ENCODE results near the gene PEAK3.

The PEAK3 gene

DNA sequence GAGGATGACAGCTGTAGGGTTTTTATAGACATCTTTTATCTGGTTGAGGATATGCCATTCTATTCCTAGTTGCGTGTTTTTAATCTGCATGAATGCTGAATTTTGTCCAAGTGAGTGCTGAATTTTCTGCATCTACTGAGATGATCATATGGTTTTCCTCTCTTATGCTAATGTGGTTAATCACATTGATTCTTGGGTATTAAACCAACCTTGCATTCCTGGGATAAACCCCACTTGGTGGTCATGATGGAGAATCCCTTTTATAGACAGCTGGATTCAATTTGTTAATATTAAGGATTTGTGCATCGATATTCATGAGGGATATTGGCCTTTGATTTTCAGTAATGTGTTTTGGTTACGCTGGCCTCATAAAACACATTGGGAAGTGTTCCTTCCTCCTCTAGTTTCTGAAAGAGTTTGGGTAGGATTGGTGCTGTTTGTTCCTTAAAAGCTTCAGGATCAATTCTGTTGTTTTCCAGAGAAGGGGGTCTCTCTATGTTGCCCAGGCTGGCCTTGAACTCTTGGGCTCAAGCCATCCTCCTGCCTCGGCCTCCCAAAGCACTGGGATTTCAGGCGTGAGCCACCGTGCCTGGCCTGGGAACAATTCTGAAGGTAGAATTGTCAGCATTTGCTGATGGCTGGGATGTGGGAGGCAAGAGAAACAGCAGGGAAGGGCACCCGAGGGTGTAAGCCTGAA lies 33.3 kb upstream of the PEAK3 start:
- no peak for DNase-seq

DNA sequence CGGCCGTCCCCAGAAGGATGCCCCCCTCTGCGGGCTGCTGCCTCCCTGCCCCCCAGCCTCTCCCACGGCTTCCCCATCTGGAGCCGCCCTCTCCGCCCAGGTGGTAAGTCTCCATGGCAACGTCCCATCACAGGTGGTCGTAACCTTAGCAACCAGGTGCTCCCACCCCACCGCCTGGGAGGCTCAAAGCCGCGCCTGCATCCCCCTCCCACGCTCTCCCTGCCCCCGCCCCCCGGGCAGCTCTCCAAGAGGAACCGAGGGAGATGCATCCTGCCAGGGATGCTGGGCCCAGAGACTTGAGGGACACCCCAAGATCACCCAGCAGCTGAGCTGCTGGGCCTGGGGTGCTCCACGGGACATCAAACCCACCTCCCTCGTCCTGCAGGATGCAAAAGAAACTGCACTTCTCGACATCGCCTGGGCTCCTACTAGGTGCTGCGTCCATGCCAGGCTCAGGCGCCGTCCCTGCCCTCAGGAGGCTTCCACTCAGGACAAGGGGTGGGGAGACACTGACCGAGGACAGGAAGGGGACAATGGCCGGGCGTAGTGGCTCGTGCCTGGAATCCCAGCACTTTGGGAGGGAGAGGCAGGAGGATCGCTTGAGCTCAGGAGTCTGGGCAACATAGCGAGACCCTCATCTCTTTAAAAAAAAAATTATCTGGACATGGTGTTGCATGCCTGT lies 31.0 kb upstream of the PEAK3 start:
- DNase-seq: no peak

DNA sequence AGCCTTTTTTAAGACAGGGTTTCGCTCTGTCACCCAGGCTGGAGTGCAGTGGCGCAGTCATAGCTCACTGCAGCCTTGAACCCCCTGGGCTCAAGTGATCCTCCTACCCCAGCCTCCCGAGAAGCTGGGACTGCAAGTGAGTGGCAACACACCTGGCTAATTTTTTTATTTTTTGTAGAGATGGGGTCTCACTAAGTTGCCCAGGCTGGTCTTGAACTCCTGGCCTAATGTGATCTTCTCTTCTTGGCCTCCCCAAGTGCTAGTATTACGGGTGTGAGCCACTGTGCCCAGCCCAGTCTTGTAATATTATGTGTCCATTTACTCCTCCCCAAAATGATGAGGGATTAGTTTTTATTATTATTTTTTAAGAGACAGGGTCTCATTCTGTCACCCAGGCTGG lies 29.1 kb upstream of the PEAK3 start:
- no peak for DNase-seq

DNA sequence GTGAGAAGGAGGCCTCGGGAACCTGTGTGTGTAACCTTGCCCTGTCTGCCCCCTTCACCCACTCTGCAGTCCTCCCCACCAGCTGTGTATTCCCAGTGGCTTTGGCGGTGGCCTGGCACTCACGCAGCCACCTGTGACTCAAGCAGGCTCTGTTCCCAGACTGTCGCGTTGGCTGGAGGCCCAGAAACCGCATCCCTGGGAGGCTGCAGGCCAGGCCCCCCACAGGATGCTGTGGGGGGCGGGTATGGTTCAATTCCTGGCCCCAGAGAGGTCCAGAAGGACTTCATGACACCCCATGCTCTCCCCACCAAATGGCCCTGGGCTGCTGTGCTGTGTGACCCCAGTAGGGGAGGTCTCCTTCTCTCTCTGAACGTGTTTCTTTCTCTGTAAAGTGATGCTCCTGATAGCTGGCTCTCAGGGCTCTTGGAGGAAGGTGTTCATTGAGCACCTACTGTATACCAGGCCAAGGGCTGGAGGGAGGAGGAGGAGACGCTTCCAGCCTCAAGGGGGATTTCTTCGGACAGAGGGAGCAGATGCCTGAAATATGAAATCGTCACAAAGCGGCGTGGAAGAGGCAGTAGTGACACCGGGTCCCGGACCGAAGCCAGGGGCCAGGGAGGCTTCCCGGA lies 27.9 kb upstream of the PEAK3 start:
- DNase-seq: peak; percentile 6 to 54

DNA sequence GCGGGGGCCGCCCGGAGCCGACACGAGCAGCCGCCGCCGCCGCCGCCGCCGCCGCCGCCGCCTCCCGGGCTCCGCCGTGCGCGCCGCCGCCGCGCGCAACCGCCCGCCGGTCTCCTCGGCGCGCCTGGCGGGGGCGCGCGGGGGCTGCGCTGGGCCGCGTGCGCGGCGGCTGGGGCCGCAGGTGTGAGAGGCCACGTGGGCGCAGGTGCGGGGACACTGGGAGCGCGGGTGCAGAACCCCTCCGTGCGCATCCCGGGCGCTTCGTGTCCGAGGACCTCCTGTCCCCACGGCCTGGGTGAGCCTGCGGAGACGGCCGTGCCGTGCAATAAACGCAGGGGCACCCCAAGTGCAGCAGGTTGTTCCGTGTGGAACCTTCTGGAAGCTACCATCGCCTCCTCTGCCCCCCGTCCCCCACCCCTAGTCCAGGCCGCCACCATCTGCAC lies 26.2 kb upstream of the PEAK3 start, which contains the start of gene LINGO3:
TSS of gene LINGO3 (minus strand) at position 41 of the 443 bp plus-strand sequence. CDS start 16,378 bp downstream, outside the sequence.
- DNase-seq: no peak

DNA sequence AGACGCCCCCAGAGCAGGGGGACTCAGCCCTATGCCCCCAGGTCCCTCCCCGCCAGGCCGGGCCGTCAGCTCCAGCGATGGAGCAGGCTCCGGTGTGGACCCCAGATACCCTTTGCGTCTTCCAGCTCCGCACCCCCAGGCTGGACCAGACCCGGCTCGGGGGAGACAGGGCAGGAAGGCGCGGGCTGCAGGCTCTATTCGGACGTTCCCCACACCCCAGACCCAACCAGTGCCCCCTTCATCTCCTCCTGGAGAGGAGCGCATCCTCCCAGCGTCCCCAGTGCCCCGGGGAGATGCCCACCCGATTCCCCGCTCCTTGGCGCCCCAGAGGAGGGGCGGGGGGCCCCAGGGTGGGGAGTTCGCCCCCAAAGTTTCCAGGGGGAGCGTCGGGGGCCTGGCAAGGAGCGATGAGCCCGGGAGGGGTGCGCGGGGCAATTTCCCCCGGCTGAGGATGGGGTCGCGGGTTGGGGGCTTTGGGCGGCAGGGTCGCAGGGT lies 25.6 kb upstream of the PEAK3 start:
- no peak for DNase-seq

DNA sequence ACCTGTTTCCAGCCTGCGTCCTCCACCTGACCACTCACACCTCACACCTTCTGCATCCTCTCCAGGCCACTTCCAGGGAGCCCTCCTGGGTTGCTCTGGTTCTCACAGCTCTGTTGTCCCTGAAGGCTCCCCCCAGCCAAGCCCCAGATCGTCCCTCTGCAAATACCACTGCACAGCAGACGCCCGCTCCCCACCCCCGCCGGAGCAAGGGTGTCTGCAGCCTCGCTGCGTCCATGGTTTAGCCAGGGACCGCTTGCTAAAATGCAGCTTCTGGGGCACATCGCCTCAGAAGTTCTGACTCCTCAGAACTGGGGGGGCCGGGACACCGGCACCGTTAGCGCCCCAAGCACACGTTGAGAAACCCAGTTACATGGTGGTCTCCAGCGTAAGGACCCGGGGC lies 25.0 kb upstream of the PEAK3 start:
- DNase-seq: no peak

DNA sequence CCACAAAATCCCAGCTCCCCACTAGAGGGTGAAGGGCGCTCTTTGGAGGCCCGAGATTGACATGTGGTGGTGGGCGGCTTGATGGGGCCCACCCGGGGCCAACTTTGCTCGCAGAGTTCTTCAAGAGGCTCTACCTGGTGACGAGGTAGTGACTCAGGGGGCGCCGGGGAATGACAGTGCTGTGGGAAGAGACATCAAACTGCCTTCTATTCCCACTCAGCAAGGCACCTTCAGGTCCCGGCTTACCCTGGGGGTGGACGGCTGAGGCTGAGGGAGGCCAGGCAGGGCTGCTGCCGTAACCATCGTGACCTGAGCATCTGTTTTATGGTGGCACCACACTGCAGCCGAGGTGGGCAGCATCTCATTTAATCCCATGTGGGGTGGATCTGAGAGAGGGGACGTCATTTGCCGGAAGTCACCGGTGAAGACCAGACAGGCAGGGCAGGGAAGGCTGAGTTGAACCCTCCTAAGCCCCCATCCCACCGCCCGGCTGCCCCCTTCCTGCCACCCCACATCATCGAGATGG lies 24.4 kb upstream of the PEAK3 start:
- DNase-seq: no peak

DNA sequence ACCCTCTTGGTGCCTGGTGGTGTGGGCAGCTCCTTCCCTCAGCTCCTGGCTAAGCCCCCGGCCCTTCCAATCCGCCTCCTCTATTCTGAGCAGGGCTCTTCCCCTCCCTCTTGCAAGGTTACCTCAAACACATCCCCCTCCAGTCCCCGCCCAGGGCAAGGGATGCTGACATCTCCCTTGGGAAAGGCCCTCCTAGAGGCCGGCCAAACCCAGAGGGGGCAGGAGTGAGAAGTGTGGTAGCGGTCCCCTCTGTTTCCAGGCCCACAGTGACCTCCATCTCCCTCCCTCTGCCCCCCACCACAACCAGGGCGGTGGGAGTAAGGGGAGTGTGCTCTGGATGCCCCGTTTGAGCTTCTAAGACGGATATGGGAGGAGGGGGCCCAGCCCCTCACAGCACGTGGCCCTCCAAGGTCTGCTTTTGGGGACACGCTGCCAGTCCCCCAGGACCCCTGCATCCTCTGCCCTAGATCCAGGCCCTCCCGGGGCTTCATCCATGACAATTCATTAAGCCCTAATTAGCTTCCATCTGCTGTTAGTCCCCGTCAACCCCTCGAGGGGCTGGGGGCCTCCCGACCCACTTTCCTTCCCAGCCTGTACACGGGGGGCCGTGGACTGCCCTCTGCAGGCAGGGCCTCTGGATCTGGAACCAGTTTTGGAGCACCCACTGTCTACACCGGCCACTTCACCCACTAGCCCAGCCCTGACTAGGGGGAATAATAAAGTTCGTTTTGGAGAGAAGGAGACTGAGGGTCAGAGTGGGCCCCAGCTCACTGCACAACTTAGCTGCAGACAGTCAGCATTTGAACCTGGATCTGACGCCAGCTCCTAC lies 23.7 kb upstream of the PEAK3 start:
- no peak for DNase-seq

DNA sequence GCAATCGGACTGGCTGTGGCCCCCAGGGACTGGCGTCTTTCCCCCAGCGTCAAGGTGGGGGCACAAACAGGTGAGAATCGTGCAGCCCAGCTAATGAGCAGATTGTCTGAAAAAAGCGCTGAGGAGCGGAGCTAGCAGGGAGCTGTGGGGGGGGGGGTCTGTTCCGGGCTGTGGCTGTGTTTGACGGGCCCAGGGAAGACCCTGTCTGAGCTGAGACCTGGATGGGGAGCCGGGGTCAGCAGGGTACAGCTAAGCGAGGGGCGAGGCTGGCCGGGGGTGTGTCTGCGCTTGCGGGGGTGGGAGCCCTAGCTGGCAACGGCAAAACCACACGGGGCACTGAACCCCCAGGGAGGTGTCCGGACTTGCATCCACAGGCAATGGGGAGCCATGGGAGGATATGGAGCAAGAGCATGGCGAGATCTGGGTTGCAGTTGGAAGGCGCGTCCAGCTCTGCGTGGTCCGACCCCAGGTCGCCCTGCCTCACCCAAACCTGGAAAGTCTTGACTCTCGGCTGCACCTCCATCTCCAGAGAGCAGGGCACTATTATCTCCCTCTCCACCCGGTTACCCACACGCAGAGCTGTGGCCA lies 21.3 kb upstream of the PEAK3 start:
- DNase-seq: no peak

DNA sequence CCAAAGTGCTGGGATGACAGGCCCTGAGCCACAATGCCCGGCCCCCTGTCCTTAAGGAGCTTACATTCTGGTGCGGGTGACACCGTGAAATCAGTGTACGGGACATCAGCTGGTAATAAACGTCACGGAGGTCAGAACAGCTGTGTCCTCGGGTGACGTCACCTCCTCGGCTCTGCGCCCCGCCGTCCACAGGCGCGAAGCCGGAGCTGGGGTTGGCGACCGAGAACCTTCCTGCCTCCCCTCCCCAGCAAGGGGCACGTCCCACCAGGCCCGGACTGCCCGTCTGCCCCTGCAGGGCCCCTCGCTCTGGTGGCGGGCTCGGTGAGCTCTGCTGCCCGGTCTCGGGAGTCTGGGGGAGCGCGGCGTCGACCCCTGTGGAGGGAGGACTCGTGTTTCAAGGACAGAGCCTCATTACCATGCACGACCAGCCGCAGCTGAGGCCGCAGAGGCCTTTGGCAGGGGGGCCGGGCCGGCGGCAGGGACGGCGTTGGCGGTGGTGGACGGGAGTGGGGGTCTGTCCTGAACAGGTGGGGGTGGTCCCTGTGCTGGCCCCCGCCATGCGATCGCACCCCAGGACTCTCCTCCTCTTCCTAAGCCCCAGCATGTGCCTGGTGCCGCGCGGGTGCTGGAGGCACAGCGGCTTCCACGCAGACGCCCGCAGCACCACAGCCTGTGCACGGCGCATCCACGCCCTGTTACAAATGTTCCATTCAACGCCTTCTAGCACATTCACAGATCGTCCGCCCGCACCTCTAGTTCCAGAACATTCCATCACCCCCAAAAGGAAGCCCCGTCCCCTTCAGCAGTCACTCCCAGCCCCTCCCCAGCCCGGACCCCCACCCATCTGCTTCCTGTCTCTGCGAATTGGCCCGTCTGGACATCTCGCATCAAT lies 20.6 kb upstream of the PEAK3 start:
- no peak for DNase-seq

DNA sequence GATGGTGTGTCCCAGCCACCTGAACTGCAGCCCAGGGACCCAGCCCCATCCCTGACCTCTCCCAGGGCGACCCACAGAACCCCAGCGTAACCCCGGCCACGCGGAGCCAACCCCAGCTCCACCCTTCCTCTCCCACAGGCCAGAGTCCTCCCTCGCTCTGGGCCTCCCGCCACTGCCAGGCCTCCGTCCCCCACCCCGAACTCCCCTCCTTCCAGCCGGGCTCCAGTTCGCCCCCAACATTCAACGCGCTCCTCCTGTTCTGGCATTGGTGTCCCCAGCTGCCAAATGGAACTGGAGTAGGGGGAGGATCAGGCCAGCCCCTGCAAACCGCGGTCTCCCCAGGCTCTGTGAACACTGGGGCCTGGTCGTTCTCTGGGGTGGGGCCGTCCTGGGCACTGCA lies 18.6 kb upstream of the PEAK3 start:
- DNase-seq: no peak

DNA sequence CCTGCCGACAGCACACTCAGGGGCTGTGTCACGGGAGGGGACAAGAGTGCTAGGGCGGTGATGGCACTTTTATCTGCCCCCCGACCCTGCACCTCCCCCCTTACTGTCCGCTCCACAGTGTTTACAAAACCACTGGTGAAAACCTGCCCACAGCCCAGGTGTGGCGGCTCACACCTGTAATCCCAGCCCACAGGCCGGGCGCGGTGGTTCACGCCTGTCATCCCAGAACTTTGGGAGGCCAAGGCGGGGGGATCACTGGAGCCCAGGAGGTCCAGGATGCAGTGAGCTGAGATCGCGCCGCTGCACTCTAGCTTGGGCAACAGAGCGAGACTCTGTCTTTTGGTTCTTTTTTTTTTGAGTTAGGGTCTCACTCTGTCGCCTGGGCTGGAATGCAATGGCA lies 14.2 kb upstream of the PEAK3 start:
- DNase-seq: no peak

DNA sequence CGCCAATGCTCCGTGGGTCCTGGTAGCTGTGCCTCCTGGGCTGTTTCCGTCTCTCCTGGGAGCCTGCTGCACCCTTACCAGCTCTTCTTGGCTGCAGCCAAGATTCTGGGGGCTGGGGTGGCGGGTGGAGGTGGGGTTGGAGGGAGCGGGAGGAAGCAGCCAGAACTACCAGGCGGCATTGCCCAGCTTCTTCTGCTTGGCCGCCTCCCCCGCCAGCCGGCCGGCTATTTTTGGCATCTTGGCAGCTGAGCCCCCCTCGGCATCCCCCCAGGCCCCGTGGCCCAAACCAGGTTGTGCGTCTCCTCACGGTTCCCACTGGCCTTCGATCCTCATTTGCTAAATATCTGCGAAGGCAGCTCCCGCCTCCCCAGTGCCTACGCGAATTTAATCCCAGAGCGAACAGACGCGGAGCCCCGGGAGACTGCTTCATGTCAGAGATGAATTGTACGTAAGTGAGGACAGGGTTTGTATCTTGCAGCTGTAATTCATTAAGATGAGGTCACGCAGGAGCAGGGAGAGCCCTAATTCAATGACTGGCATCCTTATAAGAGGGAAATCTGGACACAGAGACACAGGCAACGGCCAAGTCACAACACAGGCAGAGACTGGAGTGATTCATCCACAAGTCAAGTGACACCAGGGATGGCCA lies 12.8 kb upstream of the PEAK3 start:
- peak in 1 of 2 experiments; percentile 67 for DNase-seq

DNA sequence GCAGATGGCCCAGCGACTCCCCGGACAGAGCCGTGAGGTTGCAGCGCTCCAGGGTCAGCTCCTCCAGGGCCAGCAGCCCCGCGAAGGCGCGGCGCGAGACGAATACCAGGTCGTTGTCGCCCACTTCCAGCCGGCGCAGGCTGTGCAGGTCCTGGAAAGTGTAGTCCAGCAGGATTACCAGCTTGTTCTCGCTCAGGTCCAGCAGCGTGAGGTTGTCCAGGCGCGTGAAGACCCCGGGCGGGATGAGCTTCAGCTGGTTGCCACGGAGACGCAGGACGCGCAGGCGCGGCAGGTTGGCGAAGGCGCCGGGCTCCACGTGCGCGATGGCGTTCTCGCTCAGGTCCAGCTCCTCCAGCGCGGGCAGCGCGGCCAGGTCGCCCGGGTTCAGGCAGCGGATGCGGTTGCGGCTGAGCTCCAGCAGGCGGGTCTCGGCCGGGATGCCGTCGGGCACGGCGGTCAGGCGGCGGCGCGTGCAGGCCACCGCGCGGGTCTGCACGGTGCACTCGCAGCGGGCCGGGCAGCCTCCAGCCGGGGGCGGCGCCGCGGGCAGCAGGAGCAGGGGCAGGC lies 9.3 kb upstream of the PEAK3 start:
- no peak for DNase-seq

DNA sequence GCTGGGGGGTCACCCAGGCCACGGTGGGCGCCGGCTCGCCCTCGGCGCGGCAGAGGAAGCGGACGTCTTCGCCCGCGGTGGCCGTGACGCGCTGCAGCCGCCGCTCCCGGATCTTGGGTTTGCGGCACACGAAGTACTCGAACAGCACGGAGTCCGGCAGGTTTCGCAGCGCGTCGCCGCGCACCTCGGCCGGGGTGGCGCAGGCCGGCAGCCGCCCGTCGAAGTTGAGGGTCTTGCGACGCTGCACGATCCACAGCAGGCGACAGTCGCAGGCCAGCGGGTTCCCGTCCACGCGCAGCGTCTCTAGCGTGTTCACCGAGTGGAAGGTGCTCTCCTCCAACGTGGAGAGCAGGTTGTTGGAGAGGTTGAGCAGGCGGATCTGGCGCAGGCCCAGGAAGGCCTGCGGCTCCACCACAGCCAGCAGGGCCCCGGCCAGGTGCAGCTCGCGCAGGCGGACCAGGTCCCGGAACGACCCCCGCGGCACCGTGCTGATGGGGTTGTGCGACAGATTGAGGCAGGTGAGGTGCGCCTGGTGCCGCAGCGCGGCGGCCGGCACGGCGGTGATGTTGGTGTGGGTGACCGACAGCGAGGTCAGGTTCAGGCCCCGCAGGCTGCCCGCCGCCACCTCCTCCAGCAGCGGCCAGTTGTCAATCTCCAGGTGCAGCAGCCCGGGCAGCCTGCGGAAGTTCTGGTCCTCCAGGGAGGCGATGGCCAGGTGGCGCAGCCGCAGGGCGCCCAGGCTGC lies 8.6 kb upstream of the PEAK3 start:
- DNase-seq: no peak

DNA sequence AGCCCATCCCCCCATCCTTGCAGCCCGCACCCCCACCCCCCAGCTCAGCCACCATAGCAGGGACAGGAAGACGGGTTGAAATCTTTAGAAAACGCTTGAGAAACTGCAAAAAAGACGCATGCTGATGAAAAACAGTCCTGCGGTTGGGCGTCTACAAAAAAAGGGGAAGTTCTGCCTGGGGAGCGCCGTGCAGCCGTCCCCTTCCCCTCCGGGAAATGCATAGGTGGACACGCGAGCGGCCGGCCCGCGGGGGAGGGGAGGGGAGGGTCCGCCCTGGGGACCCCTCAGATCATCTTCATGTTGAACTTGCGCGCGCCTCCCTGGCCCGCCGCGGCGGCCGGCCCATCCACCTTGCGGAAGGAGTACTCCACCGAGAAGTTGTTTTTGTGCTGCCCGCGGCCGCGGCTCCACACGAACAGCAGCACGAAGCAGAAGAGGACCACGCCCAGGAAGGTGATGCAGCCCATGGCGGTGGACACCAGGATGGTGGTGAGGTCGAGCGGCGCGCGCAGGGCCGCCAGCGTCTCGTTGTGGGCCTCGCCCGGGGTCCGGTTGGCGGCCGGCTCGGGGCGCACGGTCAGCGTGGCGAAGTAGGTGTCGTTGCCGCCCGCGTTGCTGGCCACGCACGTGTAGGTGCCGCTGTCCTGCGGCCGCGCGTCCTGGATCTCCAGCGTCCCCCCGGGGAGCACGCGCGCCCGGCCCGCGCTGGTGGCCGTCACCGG lies 7.9 kb upstream of the PEAK3 start:
- no peak for DNase-seq

DNA sequence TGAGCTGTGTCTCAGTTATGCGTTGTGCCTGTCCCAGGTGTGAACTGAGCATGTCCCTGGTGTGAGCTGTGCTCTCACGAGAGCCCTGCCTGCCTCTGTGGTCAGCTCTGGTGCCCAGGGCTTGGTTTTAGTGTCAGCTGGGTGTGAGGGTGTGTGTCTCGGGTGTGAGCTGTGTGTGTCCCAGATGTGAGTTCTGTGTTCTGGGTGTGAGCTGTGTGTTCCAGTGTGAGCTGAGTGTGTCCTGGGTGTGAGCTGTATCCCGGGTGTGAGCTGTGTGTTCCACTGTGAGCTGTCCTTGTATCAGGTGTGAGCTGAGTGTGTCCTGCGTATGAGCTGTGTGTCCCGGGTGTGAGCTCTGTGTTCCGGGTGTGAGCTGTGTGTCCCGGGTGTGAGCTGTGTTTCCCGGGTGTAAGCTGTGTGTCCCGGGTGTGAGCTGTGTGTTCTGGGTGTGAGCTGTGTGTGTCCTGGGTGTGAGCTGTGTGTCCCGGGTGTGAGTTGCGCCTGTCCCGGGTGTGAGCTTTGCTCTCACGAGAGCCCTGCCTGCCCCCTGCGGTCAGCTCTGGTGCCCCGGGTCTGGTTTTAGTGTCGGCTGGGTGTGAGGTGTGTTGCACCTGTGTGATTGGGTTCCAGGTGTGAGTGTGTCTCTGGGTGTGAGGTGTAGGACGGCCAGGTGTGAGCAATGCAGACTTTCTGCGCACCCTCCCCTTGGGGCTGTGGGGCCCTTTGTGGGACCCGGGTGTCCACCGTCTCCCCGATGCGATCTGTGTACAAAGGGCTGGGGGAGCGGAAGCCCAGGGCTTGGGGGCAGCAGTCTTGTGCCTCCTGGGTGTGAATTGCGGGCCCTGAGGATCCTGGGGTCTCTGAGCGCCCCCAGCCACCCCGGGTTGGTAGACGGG lies 7.1 kb upstream of the PEAK3 start:
- DNase-seq: no peak
